Fibroblast of mammary gland (primary cell): ENCODE measurements around the gene MXD4.

Experiments used
- DNase-seq: peaks from one replicate; pipeline ENCODE4 v3.0.0-alpha.2; 2010; ENCODE audit warnings: low read depth
- H3K4me3 ChIP-seq: 2 replicates; pipeline ENCODE4 v1.5.1; 2011; ENCODE audit warnings: low read depth, mild to moderate bottlenecking, low read length, moderate library complexity; ENCODE audit not compliant: control insufficient read depth
- TF ChIP-seq, protein P1 (sequence below): conservative IDR thresholded peaks from 2 replicates; pipeline ENCODE4 v1.5.1; 2011; ENCODE audit warnings: low read depth, low read length, inconsistent platforms; ENCODE audit not compliant: control insufficient read depth, insufficient read depth

MXD4 gene

DNA sequence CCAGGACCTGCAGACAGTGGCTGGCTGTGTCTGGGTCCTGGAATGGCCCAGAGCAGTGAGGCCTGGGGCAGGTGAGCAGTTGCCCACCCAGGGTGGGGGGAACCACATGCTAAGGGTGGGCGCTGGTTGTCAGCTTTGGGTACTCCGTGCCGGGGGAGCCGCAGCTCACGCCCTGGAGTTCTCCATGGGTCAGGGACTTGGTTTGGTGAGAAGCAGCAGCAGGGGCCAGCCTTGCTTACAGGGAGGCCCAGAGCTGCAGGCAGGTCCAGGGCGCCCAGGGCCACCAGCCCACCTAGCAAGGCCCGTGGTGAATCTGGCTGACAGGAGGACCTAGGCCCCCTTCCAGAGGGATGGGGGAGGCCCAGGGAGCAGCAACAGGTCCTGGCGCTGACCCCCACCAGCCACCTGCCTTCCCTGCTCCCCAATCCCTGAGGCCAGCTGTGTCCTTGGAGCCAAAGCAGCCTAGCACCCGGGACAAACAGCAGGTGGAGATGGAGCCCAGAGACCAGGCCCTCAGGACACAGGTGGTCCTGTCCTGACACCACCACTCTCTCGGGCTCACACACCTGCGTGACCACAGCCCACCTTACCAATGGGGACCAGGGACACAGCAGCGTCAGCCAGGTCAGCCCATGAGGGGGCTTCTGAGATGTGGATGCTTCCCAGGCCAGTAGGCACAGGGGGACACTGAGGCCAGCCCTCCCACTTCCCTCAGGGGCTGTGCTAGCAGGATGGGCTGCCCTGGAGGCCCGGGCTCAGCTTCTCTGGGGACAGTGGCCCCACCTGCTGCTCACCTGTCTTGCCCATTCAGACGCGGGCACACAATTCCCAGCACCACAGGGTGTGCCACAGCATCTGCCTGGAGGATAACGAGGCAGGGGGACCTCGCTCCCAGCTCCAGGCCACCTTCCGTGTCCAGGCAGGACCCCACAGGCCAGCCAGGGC, 3.5 kb downstream of the MXD4 start:
- TF ChIP-seq, protein P1, sequence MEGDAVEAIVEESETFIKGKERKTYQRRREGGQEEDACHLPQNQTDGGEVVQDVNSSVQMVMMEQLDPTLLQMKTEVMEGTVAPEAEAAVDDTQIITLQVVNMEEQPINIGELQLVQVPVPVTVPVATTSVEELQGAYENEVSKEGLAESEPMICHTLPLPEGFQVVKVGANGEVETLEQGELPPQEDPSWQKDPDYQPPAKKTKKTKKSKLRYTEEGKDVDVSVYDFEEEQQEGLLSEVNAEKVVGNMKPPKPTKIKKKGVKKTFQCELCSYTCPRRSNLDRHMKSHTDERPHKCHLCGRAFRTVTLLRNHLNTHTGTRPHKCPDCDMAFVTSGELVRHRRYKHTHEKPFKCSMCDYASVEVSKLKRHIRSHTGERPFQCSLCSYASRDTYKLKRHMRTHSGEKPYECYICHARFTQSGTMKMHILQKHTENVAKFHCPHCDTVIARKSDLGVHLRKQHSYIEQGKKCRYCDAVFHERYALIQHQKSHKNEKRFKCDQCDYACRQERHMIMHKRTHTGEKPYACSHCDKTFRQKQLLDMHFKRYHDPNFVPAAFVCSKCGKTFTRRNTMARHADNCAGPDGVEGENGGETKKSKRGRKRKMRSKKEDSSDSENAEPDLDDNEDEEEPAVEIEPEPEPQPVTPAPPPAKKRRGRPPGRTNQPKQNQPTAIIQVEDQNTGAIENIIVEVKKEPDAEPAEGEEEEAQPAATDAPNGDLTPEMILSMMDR, result no peak
- H3K4me3 ChIP-seq, result no peak overlapping the region
- DNase-seq, result no peak

DNA sequence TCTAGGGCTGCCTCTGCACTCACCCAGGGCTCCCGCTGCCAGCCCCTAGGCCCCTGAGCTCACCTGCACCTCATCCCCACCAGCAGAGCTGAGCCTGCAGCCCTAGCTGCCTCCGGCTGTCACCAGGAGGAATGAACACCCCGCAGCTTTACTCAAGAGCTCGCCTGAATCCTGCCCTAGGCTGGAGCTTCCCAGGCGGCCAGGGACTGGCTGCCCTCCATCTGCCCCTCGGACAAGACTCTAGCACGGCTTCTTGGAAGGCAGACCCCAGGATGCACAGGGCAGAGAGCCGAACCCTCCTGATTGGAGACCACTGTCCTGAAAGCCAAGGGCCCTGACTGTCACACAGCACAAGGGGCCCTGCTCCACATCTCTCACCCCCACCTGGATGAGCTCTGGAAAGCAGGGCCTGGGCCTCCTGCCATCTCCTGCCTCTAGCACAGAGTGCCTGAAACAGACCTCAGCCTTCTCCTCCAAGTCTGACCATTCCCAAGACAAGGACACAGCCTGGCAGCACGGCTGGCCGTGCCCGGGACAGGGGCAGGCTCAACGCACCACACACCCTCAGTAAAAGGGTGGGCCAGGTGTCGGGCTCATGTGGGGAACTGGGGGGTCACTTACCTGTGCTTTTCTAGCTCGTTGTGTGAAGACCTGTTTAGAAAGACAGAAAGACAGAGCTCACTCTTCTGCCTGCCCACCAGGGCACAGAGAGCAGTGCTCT, 4.4 kb downstream of the MXD4 start:
- TF ChIP-seq, protein P1, result no peak
- no peak overlapping the region for H3K4me3 ChIP-seq
- no peak for DNase-seq

DNA sequence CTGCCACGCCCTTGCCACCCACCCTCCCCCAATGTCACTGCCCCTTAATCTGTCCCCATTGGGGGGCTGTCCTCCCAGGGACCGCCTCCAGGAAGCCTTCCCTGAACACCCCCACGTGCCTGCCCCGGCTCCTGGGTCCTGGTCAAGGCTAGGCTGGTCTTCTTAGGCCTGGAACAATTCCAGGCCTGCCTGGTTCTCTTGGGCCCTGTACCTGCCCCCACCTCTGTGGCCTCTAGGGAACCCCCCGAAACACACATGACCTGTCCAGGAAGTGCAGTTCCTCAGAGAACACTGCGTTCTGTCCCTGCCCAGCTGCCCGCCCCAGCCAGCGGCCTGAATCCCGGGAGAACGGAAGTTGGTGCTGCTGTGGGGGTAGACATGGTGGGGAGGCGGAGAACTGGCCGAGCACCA, 5.1 kb downstream of the MXD4 start:
- no peak overlapping the region for H3K4me3 ChIP-seq
- DNase-seq, result peak; percentile 50
- TF ChIP-seq, protein P1, result no peak

DNA sequence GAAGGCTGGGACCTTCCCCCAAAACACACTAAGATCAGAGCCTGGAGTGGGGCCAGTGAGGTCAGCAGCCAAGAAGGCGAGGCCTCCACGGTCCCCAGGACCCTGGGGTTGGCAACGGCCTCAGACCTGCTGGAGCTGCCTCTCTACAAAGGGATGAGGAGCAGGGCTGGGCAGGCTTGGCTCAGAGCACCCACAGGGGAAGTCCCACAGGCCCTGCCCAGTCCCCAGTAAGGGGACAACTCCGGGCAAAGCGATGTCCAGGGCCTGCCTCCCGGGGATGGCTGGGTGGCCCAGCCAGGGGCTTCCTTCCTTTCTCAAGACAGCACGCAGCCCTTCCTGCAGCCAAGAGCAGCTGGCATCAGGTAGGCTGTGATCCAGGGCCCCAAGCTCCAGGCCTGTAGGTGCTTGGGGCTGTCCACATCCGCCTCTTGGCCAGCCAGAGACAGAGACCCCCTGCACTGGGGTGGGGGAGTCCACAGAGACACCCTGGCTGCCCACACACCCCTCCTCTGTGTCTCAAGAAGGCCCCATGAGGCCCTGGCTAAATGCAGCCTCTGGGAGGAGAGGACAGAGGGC, 5.7 kb downstream of the MXD4 start:
- DNase-seq, result no peak
- H3K4me3 ChIP-seq, result no peak overlapping the region
- TF ChIP-seq, protein P1, result no peak

DNA sequence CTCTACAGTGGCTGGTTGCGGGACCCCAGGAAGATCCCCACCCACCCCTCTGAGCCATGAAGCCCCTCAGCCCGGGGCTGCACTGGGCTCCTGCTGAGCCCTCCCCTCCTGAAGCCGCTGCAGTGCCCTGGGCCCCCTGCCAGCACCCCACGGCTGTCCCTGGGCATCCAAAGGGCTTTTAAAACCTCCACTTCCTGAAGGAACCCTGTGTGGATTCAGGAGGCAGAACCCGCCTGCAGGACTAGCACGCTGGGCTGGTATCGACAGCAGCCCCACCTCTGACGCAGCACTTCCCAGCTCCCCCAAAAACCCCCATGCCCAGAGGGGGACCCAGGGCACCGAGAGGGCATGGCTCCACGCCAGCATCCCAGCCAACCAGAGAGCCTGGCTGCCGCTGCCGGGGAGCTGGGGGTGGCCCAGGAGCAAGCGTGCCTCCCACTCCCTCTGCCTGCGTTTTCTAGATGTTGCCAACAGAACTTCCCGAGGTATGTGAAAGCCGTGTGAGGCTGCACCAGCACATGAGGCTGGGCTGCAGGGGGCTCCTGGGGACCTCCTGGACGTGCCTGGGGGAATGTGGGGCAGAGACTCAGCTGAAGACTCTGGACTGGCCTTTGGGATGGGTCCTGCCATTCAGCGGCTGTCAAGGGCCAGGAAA, 6.3 kb downstream of the MXD4 start:
- TF ChIP-seq, protein P1, result no peak
- peak; percentile 33 for DNase-seq
- H3K4me3 ChIP-seq, result no peak overlapping the region

- DNase-seq, result no peak
- TF ChIP-seq, protein P1, result no peak
Measured at GRCh38 chr4:2254665-2255500, 7.0 kb downstream of the MXD4 start.

More at GRCh38 chr4:2254665-2255500, 7.0 kb downstream of the MXD4 start:
- no peak overlapping the region for H3K4me3 ChIP-seq
